Measurements from ENCODE around the gene SOD1. TPM values are rescaled to one million over a fixed set of nuclear protein-coding genes. Genes with fewer than 3 reads are reported as not detected.
"Not testable (repeated sequence)": the region's sequence is repeated elsewhere in the genome, so short reads cannot be mapped to it uniquely, and the experiment has no call there.

Gene SOD1
- 106 TPM for polyA plus RNA-seq (ENCODE audit: insufficient read length)

DNA sequence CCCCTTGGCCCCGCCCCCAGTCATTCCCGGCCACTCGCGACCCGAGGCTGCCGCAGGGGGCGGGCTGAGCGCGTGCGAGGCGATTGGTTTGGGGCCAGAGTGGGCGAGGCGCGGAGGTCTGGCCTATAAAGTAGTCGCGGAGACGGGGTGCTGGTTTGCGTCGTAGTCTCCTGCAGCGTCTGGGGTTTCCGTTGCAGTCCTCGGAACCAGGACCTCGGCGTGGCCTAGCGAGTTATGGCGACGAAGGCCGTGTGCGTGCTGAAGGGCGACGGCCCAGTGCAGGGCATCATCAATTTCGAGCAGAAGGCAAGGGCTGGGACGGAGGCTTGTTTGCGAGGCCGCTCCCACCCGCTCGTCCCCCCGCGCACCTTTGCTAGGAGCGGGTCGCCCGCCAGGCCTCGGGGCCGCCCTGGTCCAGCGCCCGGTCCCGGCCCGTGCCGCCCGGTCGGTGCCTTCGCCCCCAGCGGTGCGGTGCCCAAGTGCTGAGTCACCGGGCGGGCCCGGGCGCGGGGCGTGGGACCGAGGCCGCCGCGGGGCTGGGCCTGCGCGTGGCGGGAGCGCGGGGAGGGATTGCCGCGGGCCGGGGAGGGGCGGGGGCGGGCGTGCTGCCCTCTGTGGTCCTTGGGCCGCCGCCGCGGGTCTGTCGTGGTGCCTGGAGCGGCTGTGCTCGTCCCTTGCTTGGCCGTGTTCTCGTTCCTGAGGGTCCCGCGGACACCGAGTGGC is at the start of gene SOD1:
SOD1 (plus strand) TSS at position 158 of the 723 bp plus-strand sequence; CDS start at position 235, 77 bp downstream.
- peak; percentile 96 for DNase-seq

DNA sequence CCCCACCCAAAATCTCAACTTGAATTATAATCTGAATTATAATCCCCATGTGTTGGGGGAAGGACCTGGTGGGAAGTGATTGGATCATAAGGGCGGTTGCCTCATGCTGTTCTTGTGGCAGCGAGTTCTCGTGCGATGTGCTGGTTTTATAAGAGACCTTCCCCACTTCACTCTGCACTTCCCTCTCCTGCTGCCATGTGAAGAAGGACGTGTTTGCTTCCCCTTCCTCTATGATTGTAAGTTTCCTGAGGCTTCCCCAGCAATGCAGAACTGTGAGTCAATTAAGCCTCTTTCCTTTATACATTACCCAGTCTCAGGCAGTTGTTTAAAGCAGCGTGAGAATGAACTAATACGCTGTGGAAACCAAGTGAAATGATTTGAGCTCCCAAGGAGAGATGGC is 48.0 kb upstream of the SOD1 start:
- no peak for DNase-seq

DNA sequence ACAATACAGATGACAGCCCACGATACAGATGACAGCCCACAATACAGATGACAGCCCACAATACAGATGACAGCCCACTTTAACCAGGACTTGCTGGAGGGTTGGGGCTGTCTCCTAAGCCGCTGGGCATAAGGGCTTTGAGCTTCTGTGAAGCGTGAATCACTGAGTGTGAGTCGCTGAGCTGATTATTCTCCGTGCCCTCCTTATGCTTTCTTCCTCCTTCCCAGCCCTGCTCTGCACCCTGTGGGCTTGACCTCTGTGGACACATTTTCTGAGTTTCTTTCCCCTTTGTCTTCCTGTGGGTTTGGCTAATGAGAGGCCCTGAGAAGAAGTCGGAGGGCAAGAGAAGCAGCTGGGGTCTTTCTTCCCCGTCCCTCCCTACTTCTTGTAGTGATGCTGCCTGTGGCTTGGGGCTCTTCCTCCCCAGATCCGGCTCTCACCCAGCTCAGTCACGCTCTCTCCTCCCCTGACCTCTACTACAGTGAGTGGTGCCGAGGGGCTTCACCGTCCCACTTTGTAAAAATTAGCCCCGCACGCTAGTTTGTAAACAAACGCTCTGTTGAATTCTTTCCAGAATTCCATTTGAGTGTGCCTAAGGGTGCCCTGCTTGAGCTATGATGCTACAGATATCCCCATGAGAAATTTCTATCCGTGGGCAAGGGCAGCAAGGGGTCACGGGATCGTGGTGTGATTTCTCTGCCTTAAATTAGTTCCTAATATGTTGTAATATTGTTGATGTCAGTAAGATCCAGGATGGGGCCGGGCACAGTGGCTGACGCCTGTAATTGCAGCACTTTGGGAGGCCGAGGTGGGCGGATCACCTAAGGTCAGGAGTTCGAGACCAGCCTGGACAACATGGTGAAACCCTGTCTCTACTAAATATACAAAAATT is 46.4 kb upstream of the SOD1 start:
- DNase-seq: no peak

DNA sequence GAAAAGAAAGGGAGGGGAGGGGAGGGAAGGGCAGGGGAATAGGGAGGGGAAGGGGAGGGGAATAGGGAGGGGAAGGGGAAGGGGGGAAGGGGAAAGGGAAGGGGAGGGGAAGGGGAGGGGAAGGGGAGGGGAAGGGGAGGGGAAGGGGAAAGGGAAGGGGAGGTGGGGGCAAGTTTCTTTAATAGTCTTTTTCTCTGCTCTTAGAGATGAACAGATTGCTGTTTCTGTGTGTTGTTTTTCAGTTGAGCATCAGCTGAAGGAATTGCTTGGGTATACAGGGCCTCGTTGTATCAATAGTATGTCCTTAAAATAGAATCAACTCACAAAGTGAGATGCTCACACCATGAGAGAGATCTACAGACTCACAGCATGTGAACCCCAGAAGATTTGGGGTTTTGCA is 44.8 kb upstream of the SOD1 start:
- no peak for DNase-seq

DNA sequence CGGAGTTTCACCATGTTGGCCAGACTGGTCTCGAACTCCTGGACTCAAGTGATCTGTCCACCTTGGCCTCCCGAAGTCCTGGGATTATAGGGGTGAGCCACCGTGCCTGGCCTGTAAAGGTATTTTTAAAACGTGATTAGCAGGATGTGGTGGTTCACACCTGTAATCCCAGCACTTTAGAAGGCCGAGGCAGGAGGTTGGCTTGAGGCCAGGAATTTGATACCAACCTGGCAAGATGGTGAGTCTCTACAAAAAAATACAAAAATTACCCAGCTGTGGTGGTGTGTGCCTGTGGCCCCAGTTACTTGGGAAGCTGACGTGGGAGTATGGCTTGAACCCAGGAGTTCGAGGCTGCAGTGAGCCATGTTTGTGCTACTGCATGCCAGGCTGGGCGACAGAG is 43.3 kb upstream of the SOD1 start:
- DNase-seq: no peak

DNA sequence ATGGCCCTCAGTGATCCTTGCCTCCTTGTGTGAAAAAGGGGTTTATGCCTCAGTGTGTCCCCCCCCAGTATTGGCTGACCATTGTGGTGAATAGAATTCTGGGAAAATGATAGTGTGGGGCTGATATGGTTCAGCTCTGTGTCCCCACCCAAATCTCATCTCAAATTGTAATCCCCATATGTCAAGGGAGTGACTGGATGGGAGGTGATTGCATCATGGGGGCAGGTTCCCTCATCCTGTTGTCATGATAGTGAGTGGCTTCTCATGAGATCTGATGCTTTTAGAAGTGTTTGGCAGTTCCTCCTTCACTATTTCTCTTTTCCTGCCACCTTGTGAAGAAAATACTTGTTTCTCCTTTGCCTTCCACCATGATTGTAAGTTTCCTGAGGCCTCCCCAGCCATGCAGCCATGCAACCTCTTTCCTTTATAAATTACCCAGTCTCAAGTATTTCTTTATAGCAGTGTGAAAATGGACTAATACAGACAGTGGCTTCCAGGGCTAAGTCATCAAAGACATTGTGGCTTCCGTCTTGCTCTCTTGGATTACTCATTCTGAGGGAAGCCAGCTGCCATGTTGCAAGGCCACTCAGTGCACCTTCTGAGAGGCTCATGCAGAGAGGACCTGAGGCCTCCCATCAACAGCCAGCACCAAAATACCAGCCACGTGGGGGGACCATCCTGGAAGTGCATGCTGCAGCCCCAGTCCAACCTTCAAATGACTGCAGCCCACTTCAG is 40.6 kb upstream of the SOD1 start:
- DNase-seq: no peak

DNA sequence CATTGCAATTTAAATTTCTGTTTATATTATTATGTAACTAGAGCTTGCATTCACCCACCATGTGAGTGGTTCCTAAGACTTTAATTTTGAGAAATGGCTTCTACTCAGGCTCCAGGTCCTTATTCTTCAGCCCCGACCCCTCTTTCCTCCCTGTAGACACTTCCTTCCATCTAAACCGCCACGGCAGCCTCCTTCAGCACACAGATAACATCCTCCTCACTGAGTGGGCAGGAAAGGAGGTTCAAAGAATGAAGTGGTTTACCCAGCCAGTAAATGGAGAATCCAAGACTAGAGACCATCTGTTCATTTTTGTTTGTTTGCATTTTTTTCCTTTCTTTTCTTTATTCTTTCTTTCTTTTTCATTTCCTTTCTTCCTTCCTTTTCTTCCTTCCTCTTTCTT is 37.1 kb upstream of the SOD1 start:
- DNase-seq: no peak

DNA sequence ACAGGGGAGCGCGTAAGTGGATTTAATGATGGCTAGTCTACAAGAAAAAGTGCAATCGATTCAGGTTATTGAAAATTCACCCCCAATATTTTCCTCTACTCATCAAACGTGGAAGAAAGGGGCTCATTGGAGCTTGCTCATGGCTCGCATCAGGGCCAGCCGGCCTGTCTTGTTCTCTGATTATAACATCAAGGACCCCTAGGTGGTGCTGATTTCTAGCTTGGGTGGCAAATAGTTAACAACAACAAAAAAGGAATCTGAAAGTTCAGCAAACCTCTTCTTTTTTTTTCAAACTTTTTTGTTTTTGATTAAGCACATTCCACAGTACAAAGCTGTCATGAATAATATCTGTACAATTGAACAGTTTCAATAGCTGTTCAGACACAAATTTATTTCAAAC is 35.8 kb upstream of the SOD1 start:
- DNase-seq: no peak

DNA sequence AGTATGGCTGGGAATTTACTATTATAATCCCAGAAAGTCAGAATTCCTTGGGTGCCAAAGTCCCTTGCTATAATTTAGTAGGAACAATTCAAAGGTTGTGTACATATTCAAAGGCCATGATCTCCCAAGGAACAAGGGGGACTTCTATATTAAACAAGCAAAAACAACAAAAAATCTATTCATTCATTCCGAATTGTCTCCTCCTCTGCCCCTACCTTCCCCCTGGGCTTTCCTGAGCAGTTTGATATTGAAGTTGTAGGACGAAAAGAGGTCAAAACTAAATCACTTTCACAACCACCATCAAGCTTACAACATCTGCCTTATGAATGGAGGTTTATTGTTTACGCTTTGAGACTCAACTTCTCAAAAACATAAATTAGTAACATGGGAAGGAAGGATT is 35.3 kb upstream of the SOD1 start:
- DNase-seq: no peak

DNA sequence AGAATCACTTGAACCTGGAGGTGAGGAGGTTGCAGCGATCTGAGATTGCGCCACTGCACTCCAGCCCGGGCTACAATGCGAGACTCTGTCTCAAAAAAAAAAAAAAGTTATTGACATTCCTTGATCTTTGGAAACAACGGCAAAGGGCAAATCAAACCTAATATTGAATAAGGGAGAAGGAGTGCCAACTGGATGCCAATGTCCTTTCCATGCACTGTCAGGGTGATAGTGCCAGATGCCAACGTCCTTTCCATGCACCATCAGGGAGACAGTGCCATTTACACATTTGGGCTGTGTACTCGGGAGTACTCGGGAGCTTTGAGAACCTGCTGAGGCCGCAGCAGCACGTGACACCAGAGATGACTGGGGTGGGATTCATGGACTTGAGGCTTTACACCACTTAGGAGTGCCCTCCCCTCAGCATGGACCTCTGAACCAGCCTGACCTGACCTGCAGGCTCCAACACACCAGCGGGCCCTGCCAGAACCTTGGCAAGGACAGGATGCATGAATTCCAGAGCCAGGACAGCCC is 34.5 kb upstream of the SOD1 start:
- no peak for DNase-seq

DNA sequence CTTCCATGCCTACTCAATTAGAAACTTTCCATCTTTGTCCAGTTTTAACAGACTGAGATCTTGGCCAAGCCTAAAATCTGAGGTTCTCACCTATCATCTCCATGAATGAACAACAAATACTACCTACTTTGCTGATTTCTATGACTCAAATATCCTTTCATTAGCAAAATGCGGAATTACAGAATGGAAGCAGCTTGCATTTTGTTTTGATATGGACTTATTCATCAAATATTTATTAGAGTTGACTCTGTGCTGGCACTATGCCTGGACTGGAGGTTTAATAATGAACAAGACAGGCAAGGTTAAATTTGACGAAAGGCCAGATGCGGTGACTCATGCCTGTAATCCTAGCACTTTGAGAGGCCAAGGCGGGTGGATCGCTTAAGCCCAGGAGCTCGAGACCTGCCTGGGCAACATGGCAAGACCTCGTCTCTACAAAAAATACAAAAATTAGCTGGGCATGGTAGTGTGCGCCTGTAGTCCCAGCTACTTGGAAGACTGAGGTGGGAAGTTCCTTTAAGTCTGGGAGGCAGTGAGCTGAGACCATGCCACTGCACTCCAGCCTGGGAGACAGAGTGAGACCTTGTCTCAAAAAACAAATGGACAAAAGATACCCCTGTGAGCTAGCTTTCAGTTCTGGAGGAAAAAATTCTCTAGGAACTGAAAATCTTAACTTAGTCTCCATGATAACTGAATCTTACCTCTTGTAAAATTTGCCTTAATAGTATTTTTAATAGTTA is 29.4 kb upstream of the SOD1 start:
- DNase-seq: no peak

DNA sequence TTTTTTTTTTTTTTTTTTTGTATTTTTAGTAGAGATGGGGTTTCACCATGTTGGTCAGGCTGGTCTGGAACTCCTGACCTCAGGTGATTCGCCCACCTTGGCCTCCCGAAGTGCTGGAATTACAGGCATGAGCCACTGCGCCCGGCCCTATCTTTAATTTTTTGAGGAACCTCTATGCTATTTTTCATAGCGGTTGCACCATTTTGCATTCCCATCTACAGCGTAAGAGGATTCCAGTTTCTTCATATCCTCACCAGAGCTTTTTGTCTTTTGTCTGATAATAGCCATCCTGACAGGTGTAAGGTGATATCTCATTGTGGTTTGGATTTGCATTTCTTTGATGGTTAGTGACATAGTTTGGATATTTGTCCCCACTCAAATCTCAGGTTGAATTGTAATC is 27.6 kb upstream of the SOD1 start:
- DNase-seq: not testable (repeated sequence)

DNA sequence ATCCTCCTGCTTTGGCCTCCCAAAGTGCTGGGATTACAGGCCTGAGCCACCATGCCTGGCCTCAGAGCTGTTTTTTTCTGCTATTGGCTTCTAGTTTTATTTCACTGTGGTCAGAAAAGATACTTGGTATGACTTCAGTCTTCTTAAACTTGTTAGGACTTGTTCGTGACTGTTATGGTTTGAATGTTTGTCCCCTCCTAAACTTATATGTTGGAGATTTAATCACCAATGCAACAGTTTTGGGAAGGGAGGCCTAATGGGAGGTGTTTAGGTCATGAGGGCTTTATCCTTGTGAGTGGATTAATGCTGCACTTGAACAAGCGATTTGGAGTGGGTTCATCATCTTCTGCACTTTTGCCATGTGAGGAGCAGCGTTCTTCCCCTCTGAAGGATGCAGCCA is 24.5 kb upstream of the SOD1 start:
- no peak for DNase-seq

DNA sequence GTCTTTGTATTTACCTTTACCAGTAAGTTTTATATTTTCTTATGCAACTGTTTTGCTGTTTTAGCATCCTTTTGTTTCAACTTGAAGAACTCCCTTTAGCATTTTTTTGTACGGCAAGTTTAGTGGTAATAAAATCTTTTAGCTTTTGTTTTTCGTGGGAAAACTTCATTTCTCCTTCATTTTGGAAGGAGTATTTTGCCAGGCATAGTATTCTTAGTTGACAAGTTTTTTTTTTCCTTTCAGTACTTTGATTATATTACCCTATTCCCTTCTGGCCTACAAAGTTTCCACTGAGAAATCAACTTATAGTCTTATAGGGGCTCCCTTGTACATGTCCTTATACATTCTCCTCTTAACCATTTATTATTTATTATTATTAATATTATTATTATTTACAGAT is 22.6 kb upstream of the SOD1 start:
- no peak for DNase-seq

DNA sequence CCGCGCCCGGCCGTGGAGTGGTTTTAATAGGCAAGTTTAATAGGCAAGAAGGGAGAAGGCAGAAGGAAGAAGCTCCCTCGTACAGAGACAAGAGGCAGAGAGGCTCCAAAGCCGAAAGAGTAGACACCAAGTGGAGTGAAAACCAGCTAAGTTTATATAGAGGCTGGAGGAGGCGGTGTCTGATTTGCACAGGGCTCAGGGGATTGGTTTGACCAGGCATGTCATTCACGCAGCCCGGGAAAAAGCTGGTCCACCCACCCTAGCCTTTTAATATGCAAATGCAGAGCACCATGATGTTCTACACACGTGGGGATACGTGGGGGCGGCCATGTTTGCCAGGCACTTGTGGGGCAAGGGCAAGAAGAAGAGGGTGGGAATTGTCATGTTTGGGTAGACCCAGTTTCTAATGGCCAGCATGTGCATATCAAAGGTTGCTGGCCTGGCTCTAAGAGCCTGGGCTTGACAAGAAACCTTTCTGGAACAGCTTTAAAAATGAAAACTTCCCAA is 18.0 kb upstream of the SOD1 start:
- DNase-seq: no peak

DNA sequence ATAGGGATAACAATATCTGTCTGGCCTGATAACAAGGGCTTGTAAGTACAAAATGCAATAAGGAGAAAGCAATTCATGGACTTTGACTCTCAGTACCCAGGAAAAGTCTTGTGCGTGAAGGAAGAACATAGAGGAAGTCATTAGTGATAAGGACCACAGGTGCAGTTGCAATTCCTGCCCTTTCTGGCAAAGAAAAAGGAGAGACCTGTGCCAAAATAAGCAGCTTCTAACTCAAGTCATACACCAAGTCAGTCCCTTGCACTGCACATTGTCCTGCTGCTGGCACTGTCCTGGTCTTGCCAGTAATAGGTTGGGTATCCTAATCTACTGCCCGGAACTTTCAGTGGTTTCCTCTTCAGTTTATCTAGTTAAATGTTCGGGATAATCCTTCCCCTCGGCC is 14.8 kb upstream of the SOD1 start:
- no peak for DNase-seq

DNA sequence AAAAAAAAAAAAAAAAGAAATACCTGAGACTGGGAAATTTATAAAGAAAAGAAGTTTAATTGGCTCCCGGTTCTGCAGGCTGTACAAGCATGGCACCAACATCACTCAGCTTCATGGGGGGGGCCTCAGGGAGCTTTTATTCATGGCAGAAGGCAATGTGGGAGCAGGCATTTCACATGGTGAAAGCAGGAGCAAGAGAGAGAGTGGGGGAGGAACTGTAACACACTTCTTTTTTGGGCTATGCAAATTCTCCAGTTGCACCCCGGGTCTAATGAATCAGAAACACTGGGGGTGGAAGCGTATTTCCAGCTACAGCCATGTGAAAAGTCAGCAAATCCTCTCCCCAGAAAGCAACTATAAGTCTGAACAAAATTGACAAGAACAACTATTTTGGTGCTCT is 11.8 kb upstream of the SOD1 start:
- no peak for DNase-seq

DNA sequence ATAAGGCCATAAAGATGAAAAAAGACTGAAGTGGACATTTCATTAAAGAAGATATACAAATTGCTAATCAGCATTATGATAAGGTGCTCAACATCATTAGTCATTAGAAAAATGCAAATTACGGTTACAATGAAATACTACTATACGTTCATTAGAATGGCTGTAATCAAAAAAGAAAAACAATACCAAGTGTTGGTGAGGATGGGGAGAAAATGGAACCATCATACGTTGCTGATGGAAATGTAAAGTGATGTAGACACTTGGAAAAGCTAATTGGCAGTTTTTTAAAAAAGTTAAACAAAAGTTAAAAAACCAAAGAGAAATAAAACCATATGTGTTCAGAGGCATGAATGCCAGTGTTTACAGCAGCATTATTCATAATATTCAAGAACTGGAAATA is 8.6 kb upstream of the SOD1 start:
- DNase-seq: no peak

DNA sequence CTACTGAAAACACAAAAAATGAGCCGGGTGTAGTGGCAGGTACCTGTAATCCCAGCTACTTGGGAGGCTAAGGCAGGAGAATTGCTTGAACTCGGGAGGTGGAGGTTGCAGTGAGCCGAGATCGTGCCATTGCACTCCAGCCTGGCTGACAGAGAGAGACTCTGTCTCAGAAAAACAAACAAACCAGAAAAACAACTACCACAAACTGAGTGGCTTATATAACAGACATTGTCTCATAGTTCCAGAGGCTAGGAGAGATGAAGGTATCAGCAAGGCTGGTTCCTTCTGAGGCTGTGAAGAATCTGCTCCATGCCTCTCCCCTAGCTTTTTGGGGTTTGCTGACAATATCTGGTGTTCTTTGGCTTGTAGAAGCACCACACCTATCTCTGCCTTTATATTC is 8.0 kb upstream of the SOD1 start:
- DNase-seq: not testable (repeated sequence)

DNA sequence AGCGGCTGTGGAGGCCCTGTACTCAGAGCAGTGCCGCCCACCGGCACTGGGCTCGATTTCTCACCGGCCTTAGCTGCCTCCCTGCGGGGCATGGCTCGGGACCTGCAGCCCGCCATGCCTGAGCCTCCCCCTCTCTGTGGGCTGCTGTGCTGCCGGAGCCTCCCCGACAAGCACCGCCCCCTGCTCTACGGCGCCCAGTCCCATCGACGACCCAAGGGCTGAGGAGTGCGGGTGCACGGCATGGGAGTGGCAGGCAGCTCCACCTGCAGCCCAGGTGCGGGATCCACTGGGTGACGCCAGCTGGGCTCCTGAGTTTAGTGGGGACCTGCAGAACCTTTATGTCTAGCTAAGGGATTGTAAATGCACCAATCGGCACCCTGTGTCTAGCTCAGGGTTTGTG is 5.2 kb upstream of the SOD1 start:
- no peak for DNase-seq

DNA sequence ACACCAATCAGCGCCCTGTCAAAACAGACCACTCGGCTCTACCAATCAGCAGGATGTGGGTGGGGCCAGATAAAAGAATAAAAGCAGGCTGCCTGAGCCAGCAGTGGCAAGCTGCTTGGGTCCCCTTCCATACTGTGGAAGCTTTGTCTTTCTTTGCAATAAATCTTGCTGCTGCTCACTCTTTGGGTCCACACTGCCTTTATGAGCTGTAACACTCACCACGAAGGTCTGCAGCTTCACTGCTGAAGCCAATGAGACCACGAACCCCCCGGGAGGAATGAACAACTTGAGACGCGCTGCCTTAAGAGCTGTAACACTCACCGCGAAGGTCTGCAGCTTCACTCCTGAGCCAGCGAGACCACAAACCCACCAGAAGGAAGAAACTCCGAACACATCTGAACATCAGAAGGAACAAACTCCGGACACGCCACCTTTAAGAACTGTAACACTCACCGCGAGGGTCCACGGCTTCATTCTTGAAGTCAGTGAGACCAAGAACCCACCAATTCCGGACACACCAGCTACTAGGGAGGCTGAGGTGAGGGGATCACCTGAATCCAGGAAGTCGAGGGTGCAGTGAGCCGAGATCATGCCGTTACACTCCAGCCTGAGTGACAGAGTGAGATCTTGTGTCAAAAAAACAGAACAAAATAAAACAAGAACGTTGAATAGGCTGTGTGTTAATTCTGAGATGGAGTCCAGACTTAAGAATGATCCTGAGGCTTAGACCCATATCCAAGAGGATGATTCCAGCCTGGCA is 4.5 kb upstream of the SOD1 start:
- not testable (repeated sequence) for DNase-seq

All from hindlimb muscle (tissue), 1 donor.